OCI-LY3 (cell line): ENCODE measurements around the gene CDKN2B.

ENCODE experiments used
- EZH2phosphoT487 ChIP-seq: fragments of 200-600 bp; shearing (Covaris generic); IDR thresholded peaks from 2 replicates; pipeline ENCODE4 v1.6.1; 2018; ENCODE audit warnings: antibody characterized with exemption, mixed run types, low read depth
- TF ChIP-seq, protein P1 (sequence below): fragments of 200-600, 300-600 bp; sonication (generic); IDR thresholded peaks from 2 replicates; pipeline ENCODE4 v1.5.1; 2014; ENCODE audit warnings: antibody characterized with exemption, low read length, low read depth

GRCh38 chr9:22026696-22027095 is 17.6 kb upstream of the CDKN2B start:
- TF ChIP-seq, protein P1, sequence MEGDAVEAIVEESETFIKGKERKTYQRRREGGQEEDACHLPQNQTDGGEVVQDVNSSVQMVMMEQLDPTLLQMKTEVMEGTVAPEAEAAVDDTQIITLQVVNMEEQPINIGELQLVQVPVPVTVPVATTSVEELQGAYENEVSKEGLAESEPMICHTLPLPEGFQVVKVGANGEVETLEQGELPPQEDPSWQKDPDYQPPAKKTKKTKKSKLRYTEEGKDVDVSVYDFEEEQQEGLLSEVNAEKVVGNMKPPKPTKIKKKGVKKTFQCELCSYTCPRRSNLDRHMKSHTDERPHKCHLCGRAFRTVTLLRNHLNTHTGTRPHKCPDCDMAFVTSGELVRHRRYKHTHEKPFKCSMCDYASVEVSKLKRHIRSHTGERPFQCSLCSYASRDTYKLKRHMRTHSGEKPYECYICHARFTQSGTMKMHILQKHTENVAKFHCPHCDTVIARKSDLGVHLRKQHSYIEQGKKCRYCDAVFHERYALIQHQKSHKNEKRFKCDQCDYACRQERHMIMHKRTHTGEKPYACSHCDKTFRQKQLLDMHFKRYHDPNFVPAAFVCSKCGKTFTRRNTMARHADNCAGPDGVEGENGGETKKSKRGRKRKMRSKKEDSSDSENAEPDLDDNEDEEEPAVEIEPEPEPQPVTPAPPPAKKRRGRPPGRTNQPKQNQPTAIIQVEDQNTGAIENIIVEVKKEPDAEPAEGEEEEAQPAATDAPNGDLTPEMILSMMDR, result no peak
- no peak for TF ChIP-seq EZH2phosphoT487
